Progenitor cell of endocrine pancreas (in vitro differentiated cells): Measurements from ENCODE around the gene TACC3. TPM values are rescaled to one million over a fixed set of nuclear protein-coding genes. Genes with fewer than 3 reads are reported as not detected.

ENCODE experiments used
- DNase-seq: peaks from one replicate; pipeline ENCODE4 v3.0.0; 2021; ENCODE audit warnings: low spot score; ENCODE audit not compliant: unreplicated experiment
- H3K27ac Mint-ChIP-seq: 2 replicates; pipeline ENCODE4 v1.8.0; 2021; ENCODE audit warnings: mild to moderate bottlenecking, moderate library complexity, mixed read lengths
- H3K27me3 Mint-ChIP-seq: 2 replicates; pipeline ENCODE4 v1.8.0; 2021; ENCODE audit warnings: mixed read lengths
- H3K36me3 Mint-ChIP-seq: 2 replicates; pipeline ENCODE4 v1.8.0; 2022; ENCODE audit warnings: mixed read lengths; ENCODE audit not compliant: insufficient read depth
- H3K4me1 Mint-ChIP-seq: 2 replicates; pipeline ENCODE4 v1.8.0; 2021; ENCODE audit warnings: low read depth, mixed read lengths
- H3K4me3 Mint-ChIP-seq: 2 replicates; pipeline ENCODE4 v1.8.0; 2021; ENCODE audit warnings: low read depth, mild to moderate bottlenecking, moderate library complexity, mixed read lengths
- H3K9me3 Mint-ChIP-seq: 2 replicates; pipeline ENCODE4 v1.8.0; 2021; ENCODE audit warnings: low read depth, mixed read lengths
- total RNA-seq: library from RNA; stranded (reverse); gene quantifications from 2 replicates; pipeline ENCODE4 v1.2.1, GENCODE V29; 2021
- TF ChIP-seq, protein P1 (sequence below): fragments of 200-600 bp; sonication (generic); IDR thresholded peaks from one replicate; pipeline ENCODE4 v1.5.0; 2021; ENCODE audit warnings: antibody characterized with exemption, mild to moderate bottlenecking; ENCODE audit not compliant: unreplicated experiment

Gene TACC3
- total RNA-seq, 1 donor from 2014 or later: 56.2 TPM

DNA sequence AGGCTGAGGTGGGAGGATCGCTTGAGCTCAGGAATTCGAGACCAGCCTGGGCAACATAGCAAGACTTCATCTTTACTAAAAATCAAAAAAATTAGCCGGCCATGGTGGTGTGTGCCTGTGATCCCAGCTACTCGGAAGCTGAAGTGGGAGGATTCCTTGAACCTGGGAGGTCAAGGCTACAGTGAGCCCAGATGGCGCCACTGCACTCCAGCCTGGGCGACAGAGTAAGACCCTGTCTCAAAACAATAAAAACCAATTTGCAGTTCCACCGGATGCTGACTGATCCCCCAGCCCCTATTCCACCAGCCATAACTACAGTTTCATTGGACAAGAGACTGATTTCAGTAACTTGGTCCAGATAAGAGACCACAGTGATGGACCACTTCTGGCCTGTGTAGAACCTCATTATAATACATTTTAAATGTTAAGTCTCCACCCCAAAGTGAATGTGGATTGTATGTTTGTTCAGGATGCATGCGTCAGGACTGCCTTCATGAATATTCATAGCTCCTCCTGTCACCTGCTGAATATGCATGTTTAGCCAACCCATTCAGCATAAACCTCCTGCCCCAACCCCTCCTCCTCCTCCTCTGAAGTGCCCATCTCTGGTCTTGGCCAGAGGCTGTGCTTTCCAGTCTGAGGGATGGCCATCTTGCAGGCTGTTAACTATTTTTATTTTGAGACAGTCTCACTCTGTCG is 6.9 kb upstream of the TACC3 start:
- Mint-ChIP-seq H3K27me3 (no peaks in the 10 kb centered on the region), H3K36me3 (peaks cover 9% of the 10 kb centered on the region), H3K27ac (no peak overlapping the region), H3K4me1 (peaks cover 25% of the 10 kb centered on the region), H3K4me3 (peak overlapping the region; percentile 93), H3K9me3 (no peaks in the 10 kb centered on the region)
- TF ChIP-seq, protein P1, sequence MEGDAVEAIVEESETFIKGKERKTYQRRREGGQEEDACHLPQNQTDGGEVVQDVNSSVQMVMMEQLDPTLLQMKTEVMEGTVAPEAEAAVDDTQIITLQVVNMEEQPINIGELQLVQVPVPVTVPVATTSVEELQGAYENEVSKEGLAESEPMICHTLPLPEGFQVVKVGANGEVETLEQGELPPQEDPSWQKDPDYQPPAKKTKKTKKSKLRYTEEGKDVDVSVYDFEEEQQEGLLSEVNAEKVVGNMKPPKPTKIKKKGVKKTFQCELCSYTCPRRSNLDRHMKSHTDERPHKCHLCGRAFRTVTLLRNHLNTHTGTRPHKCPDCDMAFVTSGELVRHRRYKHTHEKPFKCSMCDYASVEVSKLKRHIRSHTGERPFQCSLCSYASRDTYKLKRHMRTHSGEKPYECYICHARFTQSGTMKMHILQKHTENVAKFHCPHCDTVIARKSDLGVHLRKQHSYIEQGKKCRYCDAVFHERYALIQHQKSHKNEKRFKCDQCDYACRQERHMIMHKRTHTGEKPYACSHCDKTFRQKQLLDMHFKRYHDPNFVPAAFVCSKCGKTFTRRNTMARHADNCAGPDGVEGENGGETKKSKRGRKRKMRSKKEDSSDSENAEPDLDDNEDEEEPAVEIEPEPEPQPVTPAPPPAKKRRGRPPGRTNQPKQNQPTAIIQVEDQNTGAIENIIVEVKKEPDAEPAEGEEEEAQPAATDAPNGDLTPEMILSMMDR: no peak
- DNase-seq: no peak

DNA sequence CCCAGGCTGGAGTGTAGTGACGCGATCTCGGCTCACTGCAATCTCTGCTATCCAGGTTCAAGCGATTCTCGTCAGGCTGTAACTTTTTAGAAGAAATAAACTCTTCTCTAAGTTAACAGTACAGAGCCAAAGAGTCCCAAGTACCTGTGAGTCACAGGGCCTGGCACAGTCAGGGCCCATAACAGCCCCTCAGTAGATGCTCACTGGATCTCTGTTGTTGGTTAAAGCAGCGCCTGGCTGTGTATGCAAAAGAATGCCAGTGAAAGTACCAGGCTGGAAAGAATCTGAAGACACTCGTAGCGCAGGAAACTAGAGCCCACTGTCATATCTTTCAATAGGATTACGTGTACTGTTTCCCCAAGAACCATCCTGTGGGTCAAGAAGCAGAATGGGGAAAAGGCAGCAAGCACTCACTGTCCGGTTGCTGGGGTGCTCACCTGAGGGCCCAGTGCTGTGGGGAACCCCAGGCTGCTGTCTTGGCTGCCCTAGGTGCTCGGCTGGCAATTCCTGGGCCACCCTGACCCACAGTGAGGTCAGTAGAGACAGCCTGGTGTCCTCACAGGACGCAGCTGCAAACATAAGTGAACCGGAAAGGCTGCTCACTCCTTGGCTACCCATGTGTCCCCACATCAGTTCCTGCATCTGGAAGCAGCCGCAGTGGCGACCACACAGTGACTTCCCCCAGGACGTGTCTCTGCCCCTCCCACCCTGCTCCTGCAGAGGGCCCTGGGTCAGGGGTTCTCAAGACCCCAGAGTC is 6.1 kb upstream of the TACC3 start:
- no peak overlapping the region for H3K27ac Mint-ChIP-seq

DNA sequence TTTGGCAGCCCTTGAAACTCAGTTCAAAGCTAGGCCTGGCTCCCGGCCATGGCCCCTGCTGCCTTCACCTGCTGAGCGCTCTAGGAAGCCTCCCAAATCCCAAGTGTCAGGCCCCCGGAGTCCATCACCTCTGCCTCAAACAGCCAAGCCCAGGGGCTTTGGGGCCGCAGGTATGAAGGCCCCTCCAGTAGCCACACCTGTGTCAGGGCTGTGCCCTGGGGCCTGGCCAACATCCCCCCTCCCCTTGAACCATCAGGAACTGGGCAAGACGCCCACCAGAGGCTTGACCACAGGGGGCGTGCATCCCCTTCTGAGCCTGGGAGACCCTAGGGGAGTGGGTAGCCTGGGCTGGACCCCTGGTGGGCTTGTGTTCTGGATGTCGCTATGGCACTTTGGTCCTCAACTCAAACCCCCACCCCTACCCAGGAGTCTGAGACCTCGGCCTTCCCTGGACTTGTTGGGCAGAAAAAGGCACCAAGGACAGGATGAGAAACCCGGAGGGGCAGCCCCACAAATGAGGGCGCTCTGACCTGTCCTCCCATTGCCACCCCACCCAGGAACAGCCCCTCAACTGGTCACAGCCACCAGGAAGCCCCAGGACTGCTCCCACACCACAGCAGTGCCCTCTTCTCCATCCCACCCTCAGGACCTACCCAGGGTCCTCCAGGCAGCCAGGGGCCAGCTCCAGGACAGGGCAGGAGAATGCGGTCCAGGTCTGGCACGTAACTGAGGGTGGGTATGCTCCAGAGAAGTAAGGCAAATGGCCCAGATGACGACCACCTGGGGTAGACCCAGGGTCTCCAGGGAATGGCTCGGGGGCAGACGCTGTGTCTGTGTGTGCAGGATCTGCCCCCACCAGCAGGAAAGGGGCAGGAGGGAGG is 5.0 kb upstream of the TACC3 start:
- DNase-seq: no peak
- Mint-ChIP-seq H3K4me3 (no peak overlapping the region), H3K36me3 (peaks cover under 1% of the 10 kb centered on the region), H3K27me3 (no peaks in the 10 kb centered on the region), H3K4me1 (peaks cover 15% of the 10 kb centered on the region), H3K27ac (no peak overlapping the region), H3K9me3 (no peaks in the 10 kb centered on the region)
- TF ChIP-seq, protein P1: no peak

More for the DNA sequence above, 6.1 kb upstream of the TACC3 start:
- Mint-ChIP-seq H3K36me3 (peaks cover 5% of the 10 kb centered on the region), H3K4me1 (peaks cover 24% of the 10 kb centered on the region), H3K9me3 (no peaks in the 10 kb centered on the region), H3K4me3 (no peak overlapping the region), H3K27me3 (no peaks in the 10 kb centered on the region)
- no peak for DNase-seq
- TF ChIP-seq, protein P1: no peak

DNA sequence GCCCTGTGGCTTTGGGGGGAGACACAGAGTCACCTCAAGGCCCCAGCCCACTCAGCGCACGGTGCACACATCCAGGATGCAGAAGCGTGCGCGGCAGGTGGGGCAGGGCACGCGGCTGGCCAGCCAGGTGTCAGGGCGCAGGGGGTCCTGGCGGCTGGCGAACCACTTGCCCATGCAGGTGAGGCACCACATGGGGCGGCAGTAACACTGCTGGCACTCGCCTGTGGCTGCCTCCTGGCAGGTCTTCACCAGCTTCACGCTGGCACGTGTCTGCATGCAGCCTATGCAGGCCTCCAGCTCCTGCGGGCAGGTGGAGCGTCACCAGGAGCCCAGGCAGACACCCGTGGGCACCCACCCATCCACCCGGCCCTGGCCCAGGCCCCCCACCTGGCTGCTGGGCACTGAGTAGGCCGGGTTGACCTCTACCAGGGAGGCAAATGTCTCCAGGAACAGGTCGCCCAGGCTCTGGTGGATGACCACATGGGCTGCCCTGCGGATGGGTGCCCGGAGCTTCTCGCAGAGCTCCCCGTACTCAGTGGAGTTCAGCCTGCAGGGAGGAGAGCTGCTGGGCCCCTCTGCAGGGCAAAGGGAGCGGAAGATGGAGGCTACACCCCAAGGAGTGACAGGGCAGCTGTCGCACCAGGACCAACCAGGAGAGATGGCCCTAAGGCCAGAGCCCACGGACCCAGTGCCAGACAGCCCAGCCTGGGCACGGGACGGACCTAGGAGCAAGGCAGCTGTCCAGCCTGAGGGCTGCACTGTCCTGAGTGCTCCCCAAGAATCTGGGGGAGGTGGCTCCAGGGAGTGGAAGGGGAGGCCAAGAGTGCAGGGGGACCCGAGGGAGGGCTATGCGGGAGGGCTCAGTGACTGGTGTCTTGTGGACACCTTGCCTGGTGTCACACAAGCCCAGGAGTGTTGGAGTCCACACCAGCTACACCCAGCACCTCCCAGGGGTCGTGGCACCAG is 3.9 kb upstream of the TACC3 start:
- Mint-ChIP-seq H3K27ac (no peak overlapping the region), H3K4me3 (no peak overlapping the region), H3K4me1 (peaks cover 19% of the 10 kb centered on the region), H3K36me3 (no peaks in the 10 kb centered on the region), H3K9me3 (no peaks in the 10 kb centered on the region), H3K27me3 (no peaks in the 10 kb centered on the region)
- TF ChIP-seq, protein P1: no peak
- no peak for DNase-seq
